Uterus (tissue), 4 donors: ENCODE data around the gene EPB41L2. TPM values are rescaled to one million over a fixed set of nuclear protein-coding genes. Genes with fewer than 3 reads are reported as not detected.

Experiments
- DNase-seq, 2 donors: peaks; one replicate each; pipeline ENCODE4 v3.0.0-alpha.2; 2019 to 2020
- H3K27ac ChIP-seq, 2 donors: fragments of 200-600 bp; sonication (generic); 1 replicate in 1 of 2; 2 replicates in 1 of 2; pipeline ENCODE4 v1.5.1; 2016 to 2018
- H3K27me3 ChIP-seq, 2 donors: fragments of 200-600 bp; sonication (generic); one replicate each; pipeline ENCODE4 v1.5.1; 2018 to 2019; ENCODE audit warnings: control low read depth in 1 of 2
- H3K36me3 ChIP-seq, 2 donors: fragments of 200-600 bp; sonication (generic); one replicate each; pipeline ENCODE4 v1.5.1; 2019; ENCODE audit warnings: control low read depth in 1 of 2
- H3K4me1 ChIP-seq, 2 donors: fragments of 200-600 bp; sonication (generic); one replicate each; pipeline ENCODE4 v1.5.1; 2018 to 2019; ENCODE audit warnings: control low read depth in 1 of 2
- H3K4me3 ChIP-seq, 2 donors: fragments of 200-600 bp; sonication (generic); 1 replicate in 1 of 2; 2 replicates in 1 of 2; pipeline ENCODE4 v1.5.1; 2018 to 2019; ENCODE audit warnings: mild to moderate bottlenecking in 1 of 2
- H3K9me3 ChIP-seq, 2 donors: fragments of 200-600 bp; sonication (generic); one replicate each; pipeline ENCODE4 v1.5.1; 2019; ENCODE audit warnings: control low read depth in 1 of 2
- CTCF ChIP-seq, 4 experiments: fragments of 200-600 bp in 2 of 4; fragments of 450-650 bp in 2 of 4; sonication (generic) in 2 of 4; IDR thresholded peaks; one replicate each; pipeline ENCODE4 v1.5.1; 2016 to 2019; ENCODE audit warnings: antibody characterized with exemption in 4 of 4, mild to moderate bottlenecking in 2 of 4, moderate library complexity in 1 of 4
- POLR2A ChIP-seq, 2 donors: fragments of 450-650 bp; IDR thresholded peaks; one replicate each; pipeline ENCODE4 v1.6.1; 2016; ENCODE audit warnings: antibody characterized with exemption in 2 of 2, mild to moderate bottlenecking in 1 of 2, moderate library complexity in 1 of 2
- intact Hi-C: fragments of 100-400 bp; cut with DNase I; formaldehyde crosslinking; loops from one replicate; pipeline ENCODE4 v1.15.1; 2023; ENCODE audit warnings: low total_unique reads
- total RNA-seq, 4 donors: library from RNA; depleted of rRNA in 3 of 4; stranded (reverse); fragments of >200 nt in 3 of 4; gene quantifications; one replicate each; pipeline versions ENCODE4 v1.1.0 to v1.2.4, GENCODE V29; 2014 to 2023
- donor health status: DM: yes; HTN: yes; CAD: no.

The EPB41L2 gene
- total RNA-seq, 4 donors from 2014 or later: 72.5 to 237 (median 148) TPM

- DNase-seq: no peak
- Histone ChIP-seq H3K4me3 (no peak overlapping the region), H3K36me3 (no peaks in the 10 kb centered on the region), H3K27ac (peak overlapping the region; percentile 2 to 44), H3K27me3 (no peaks in the 10 kb centered on the region), H3K4me1 (peaks cover 0 to 10% of the 10 kb centered on the region in 2 donors), H3K9me3 (no peaks in the 10 kb centered on the region)
- TF ChIP-seq POLR2A (IDR thresholded peaks at IDR 0.05): no peak
- TF ChIP-seq CTCF (IDR thresholded peaks at IDR 0.05): no peak
- intact Hi-C loops: no loop called here
These were observed 127.1 kb downstream of the EPB41L2 start for GRCh38 chr6:130935978-130936377.

- H3K27ac ChIP-seq: peak overlapping the region in 1 of 2 donors; percentile 44
- no peak overlapping the region for H3K4me3 ChIP-seq
- intact Hi-C loops: no loop called here
- TF ChIP-seq CTCF (IDR thresholded peaks at IDR 0.05) (no peak), POLR2A (IDR thresholded peaks at IDR 0.05) (no peak)
- H3K36me3 ChIP-seq: no peaks in the 10 kb centered on the region
- H3K4me1 ChIP-seq: peaks cover 0 to 10% of the 10 kb centered on the region in 2 donors
- DNase-seq: no peak
- H3K27me3 ChIP-seq: no peaks in the 10 kb centered on the region
- H3K9me3 ChIP-seq: no peaks in the 10 kb centered on the region
These were observed 128.0 kb downstream of the EPB41L2 start for GRCh38 chr6:130934848-130935585.

- TF ChIP-seq POLR2A (IDR thresholded peaks at IDR 0.05) (no peak), CTCF (IDR thresholded peaks at IDR 0.05) (no peak)
- H3K27ac ChIP-seq: no peak overlapping the region
- H3K4me1 ChIP-seq: peaks cover 0 to 10% of the 10 kb centered on the region in 2 donors
These were observed 129.3 kb downstream of the EPB41L2 start for GRCh38 chr6:130933712-130934200.

GRCh38 chr6:130932921-130933320, 130.1 kb downstream of the EPB41L2 start:
- Histone ChIP-seq H3K4me3 (no peak overlapping the region), H3K27me3 (no peaks in the 10 kb centered on the region), H3K36me3 (no peaks in the 10 kb centered on the region), H3K9me3 (no peaks in the 10 kb centered on the region), H3K27ac (peak overlapping the region in 1 of 2 donors; percentile 28), H3K4me1 (peaks cover 0 to 6% of the 10 kb centered on the region in 2 donors)
- no peak for DNase-seq
- intact Hi-C loops: no loop called here
- TF ChIP-seq CTCF (IDR thresholded peaks at IDR 0.05) (no peak), POLR2A (IDR thresholded peaks at IDR 0.05) (no peak)

More at GRCh38 chr6:130933712-130934200, 129.3 kb downstream of the EPB41L2 start:
- H3K27me3 ChIP-seq: no peaks in the 10 kb centered on the region
- intact Hi-C loops: no loop called here
- no peaks in the 10 kb centered on the region for H3K36me3 ChIP-seq
- H3K9me3 ChIP-seq: no peaks in the 10 kb centered on the region
- no peak overlapping the region for H3K4me3 ChIP-seq
- DNase-seq: no peak

- intact Hi-C loops: no loop called here
- Histone ChIP-seq H3K27ac (peak overlapping the region in 1 of 2 donors; percentile 28), H3K36me3 (no peaks in the 10 kb centered on the region), H3K27me3 (no peaks in the 10 kb centered on the region), H3K4me1 (peaks cover 0 to 6% of the 10 kb centered on the region in 2 donors), H3K4me3 (no peak overlapping the region), H3K9me3 (no peaks in the 10 kb centered on the region)
- no peak for TF ChIP-seq POLR2A (IDR thresholded peaks at IDR 0.05)
- no peak for TF ChIP-seq CTCF (IDR thresholded peaks at IDR 0.05)
- DNase-seq: no peak
These were observed 130.6 kb downstream of the EPB41L2 start for GRCh38 chr6:130932438-130932837.
